B cell (primary cell): ENCODE data around the gene PTPN7.

Source experiments
- CTCF ChIP-seq: fragments of 200-600 bp; IDR thresholded peaks from one replicate; pipeline ENCODE4 v1.8.0; 2022; ENCODE audit warnings: antibody characterized with exemption, mild to moderate bottlenecking
- EZH2 ChIP-seq: IDR thresholded peaks from 2 replicates; pipeline ENCODE4 v1.6.1; 2012; ENCODE audit warnings: borderline replicate concordance, low read depth, mild to moderate bottlenecking, moderate library complexity, low read length; ENCODE audit not compliant: insufficient read depth, poor library complexity, severe bottlenecking

GRCh38 chr1:202189918-202190715 lies 29.7 kb upstream of the PTPN7 start:
- TF ChIP-seq CTCF (no peak), EZH2 (no peak)
